Activated CD4-positive, alpha-beta memory T cell treated with anti-CD3 and anti-CD28 coated beads, Interleukin-2, amount 10 ng/mL, durations not matched to agents 7 days and 5 days (primary cell): ENCODE measurements around the gene APBA1. TPM values are rescaled to one million over a fixed set of nuclear protein-coding genes. Genes with fewer than 3 reads are reported as not detected.

Source experiments
- CTCF ChIA-PET: fragments of 350-600 bp; sonication (Branson Sonifier 250); formaldehyde crosslinking; loops from one replicate; lab custom pipeline; 2021; ENCODE audit warnings: antibody characterized with exemption, inconsistent platforms; lab: Charles Lee
- POLR2A ChIA-PET: fragments of 350-600 bp; sonication (Branson Sonifier 250); formaldehyde crosslinking; loops from one replicate; lab custom pipeline; 2021; ENCODE audit warnings: antibody characterized with exemption; lab: Charles Lee
- DNase-seq: peaks from one replicate; pipeline ENCODE4 v3.0.0-alpha.2; 2020
- H3K27ac Mint-ChIP-seq: one replicate; pipeline ENCODE4 v1.8.0; 2021; ENCODE audit warnings: mild to moderate bottlenecking, mixed read lengths
- H3K27me3 Mint-ChIP-seq: one replicate; pipeline ENCODE4 v1.8.0; 2021; ENCODE audit warnings: mixed read lengths
- H3K36me3 Mint-ChIP-seq: one replicate; pipeline ENCODE4 v1.8.0; 2021; ENCODE audit warnings: low read depth, mixed read lengths
- H3K4me1 Mint-ChIP-seq: one replicate; pipeline ENCODE4 v1.8.0; 2021; ENCODE audit warnings: mixed read lengths
- H3K4me3 Mint-ChIP-seq: one replicate; pipeline ENCODE4 v1.8.0; 2021; ENCODE audit warnings: mild to moderate bottlenecking, mixed read lengths
- H3K9me3 Mint-ChIP-seq: one replicate; pipeline ENCODE4 v1.8.0; 2021; ENCODE audit warnings: mixed read lengths
- total RNA-seq, 2 experiments: library from RNA; stranded (reverse); gene quantifications; one replicate each; pipeline ENCODE4 v1.2.3, GENCODE V29; 2021

The APBA1 gene
- total RNA-seq, 2 experiments from 2014 or later, result 6.2 to 7.8 TPM

DNA sequence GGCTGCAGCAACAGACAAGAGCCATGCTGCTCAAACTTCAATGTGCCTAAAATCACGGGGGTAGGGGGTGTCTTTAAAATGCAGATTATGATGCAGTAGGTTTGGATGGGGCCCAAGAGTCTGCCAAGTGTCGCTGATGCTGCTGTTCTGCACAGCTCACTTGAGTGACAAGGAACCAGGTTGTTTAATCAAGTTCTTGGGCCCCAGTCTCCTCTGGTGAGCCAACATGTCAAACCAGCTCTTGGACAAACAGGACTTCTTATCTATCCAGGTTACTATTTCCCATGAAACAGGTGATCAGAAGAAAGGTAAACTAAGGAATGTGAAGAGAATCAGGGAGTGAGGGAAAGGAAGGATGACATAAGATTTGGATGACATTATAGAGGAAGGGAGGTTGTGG is 78.0 kb downstream of the APBA1 start:
- Mint-ChIP-seq H3K27ac (no peak overlapping the region), H3K4me3 (no peak overlapping the region), H3K27me3 (peaks cover 12% of the 10 kb centered on the region), H3K9me3 (peaks cover 5% of the 10 kb centered on the region), H3K36me3 (no peaks in the 10 kb centered on the region), H3K4me1 (peaks cover 8% of the 10 kb centered on the region)
- DNase-seq, result no peak
- CTCF ChIA-PET, result no interaction called here
- POLR2A ChIA-PET, result no interaction called here

DNA sequence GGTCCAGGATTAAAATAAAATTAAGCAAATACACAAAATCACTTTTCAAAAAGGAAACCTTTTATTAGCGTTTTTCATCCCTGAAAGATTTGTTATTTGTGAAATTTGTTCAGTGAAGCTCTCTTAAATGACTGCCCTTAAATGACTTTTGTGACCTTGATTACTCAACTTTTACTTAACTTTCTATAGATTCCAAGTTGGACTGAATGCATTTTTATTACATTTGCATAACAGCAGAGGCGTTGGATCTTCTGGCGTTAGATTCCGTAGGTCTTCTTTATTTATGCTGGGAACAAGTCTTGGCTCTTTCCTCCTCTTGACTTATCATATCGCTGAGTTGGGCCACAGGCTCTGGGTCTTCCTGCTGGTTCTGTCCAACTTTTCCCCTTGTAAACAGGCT is 78.4 kb downstream of the APBA1 start:
- H3K4me1 Mint-ChIP-seq, result peaks cover 8% of the 10 kb centered on the region
- H3K36me3 Mint-ChIP-seq, result no peaks in the 10 kb centered on the region
- DNase-seq, result no peak
- H3K27ac Mint-ChIP-seq, result no peak overlapping the region
- ChIA-PET CTCF (no interaction called here), POLR2A (no interaction called here)
- H3K4me3 Mint-ChIP-seq, result no peak overlapping the region
- peaks cover 5% of the 10 kb centered on the region for H3K9me3 Mint-ChIP-seq
- H3K27me3 Mint-ChIP-seq, result peaks cover 12% of the 10 kb centered on the region

DNA sequence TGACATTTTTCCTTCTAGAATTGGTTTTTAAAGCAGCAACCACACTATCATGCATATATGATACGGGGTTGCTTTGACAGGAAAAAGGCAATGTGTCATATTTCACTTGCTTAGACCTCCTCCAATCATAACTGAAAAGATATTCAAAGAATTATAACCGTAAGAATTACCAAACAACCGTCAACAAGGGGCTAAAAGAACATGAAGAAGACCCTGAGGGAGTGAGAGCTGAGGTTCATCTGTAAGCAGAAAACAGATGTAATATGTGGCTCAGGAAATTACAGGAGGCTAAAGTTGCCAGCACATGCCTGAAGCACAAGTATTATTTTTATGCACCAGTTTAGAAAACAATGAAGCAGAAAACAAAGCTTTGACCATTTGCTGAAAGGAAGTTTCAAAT is 78.9 kb downstream of the APBA1 start:
- Mint-ChIP-seq H3K4me1 (peaks cover 8% of the 10 kb centered on the region), H3K4me3 (no peak overlapping the region), H3K9me3 (peaks cover 5% of the 10 kb centered on the region), H3K27me3 (peaks cover 12% of the 10 kb centered on the region), H3K27ac (no peak overlapping the region), H3K36me3 (no peaks in the 10 kb centered on the region)
- no peak for DNase-seq
- ChIA-PET CTCF (no interaction called here), POLR2A (no interaction called here)

DNA sequence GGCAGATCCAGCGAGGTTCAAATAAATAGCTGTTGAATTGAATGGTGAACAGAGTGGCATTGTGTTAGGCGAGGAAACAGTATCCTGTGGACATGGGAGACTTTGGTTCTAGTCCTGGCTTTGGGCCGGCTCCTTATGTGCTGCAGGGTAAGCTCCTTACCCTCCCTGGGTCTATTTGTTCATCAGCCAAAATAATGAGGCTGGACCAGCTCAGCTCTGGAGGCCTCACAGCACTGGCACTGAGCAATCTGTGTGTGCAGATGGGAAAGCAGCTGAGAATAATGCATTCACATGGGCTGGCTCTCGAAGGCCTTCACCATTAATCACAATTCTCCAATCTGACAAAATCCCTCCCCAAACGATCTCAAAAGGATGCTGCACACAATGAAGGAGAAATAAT is 81.9 kb downstream of the APBA1 start:
- Mint-ChIP-seq H3K4me1 (no peaks in the 10 kb centered on the region), H3K4me3 (no peak overlapping the region), H3K9me3 (no peaks in the 10 kb centered on the region), H3K27ac (no peak overlapping the region), H3K27me3 (peaks cover 20% of the 10 kb centered on the region), H3K36me3 (no peaks in the 10 kb centered on the region)
- POLR2A ChIA-PET, result no interaction called here
- CTCF ChIA-PET, result no interaction called here
- no peak for DNase-seq

DNA sequence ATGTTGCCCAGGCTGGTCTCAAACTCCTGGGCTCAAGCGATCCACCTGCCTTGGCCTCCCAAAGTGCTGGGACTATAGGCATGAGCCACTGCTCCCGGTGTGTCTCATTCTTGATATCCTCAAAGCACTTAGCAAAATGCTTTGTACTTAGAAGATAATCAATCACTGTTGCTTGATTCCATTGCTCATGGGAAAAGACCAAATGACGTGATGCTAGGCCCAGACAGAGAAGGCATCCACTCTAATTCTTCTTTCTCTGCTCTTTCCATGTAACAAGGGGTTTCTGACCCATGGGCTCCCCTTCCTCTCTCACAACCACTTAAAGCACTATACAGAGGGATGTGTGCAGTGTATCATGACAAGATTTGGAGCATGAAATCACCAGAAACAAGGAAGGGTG is 83.0 kb downstream of the APBA1 start:
- POLR2A ChIA-PET, result no interaction called here
- no peak for DNase-seq
- H3K9me3 Mint-ChIP-seq, result no peaks in the 10 kb centered on the region
- no peak overlapping the region for H3K27ac Mint-ChIP-seq
- H3K27me3 Mint-ChIP-seq, result peaks cover 18% of the 10 kb centered on the region
- no peaks in the 10 kb centered on the region for H3K36me3 Mint-ChIP-seq
- CTCF ChIA-PET, result no interaction called here
- no peak overlapping the region for H3K4me3 Mint-ChIP-seq
- H3K4me1 Mint-ChIP-seq, result no peaks in the 10 kb centered on the region

DNA sequence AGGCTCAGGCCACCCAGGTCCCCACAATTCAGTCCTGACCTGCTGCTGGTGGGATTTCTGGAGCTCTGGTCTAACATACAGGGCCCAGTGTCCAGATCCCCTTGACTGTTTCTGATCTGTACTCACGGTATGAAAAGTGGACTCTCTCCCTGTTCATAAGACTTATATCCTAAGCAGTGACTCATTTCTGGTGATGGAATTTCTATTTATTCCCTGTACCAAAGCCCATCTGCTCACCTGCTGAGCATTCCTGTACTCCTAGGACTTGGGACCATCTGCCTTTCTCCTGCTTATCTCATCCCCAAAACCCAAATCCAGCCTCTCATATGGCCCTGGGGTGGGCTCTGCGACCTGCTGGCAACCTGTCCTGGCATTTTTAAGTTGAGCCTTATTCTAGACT is 86.6 kb downstream of the APBA1 start:
- ChIA-PET POLR2A (no interaction called here), CTCF (interaction anchor here (0.5 kb wide), 1 partner anchor 801 kb away, joined by 3 read pairs; no protein-coding TSS in a partner anchor)
- Mint-ChIP-seq H3K27me3 (peaks cover 8% of the 10 kb centered on the region), H3K36me3 (no peaks in the 10 kb centered on the region), H3K27ac (no peak overlapping the region), H3K9me3 (no peaks in the 10 kb centered on the region), H3K4me1 (no peaks in the 10 kb centered on the region), H3K4me3 (no peak overlapping the region)
- no peak for DNase-seq

DNA sequence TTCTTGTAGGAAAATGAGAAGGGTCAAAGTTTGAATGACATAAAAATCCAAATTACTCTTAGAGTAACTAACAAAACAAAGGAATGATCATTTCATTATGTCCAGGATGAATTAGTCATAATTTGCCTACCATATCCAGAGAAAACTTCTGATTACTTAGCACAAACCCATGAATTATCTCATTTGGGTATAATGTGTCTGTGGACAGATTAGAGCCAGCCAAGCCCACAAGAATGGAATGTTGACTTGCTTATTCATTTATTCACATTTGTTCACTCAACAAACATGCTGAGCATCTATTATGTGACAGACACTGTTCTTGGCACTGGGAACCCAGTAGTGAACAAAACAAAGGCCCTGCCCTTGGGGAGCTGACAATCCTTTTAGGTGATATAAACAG is 87.4 kb downstream of the APBA1 start:
- no peak for DNase-seq
- H3K36me3 Mint-ChIP-seq, result no peaks in the 10 kb centered on the region
- no peak overlapping the region for H3K4me3 Mint-ChIP-seq
- peaks cover 14% of the 10 kb centered on the region for H3K27me3 Mint-ChIP-seq
- ChIA-PET POLR2A (no interaction called here), CTCF (no interaction called here)
- no peaks in the 10 kb centered on the region for H3K4me1 Mint-ChIP-seq
- H3K9me3 Mint-ChIP-seq, result no peaks in the 10 kb centered on the region
- no peak overlapping the region for H3K27ac Mint-ChIP-seq

DNA sequence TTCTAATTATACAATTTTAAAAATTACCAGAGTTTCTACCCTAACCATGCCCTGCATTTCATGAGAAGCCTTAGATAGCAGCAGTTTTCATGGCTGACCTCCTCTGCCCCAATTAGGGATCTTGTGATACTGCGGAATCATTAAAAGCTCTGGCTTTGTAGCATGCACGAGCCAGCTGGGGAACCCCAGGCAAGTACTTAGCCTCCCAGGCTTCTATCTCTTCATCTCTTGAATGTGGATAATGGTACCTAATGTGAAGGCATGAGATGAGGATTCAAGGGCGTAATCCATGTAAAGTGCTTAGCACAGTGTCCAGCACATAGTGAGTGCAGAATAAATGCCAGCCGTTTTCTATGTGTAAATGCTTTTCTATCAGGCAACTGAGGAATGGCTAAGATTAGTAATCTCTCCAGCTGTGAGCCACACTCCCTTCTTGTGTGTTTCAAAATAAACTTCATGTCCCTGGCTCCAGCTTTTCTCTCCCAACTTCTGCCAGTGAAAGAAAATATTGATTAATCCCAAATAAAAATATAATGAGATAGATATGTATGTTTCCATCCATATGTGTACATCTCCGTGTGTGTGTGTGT is 88.4 kb downstream of the APBA1 start:
- no peaks in the 10 kb centered on the region for H3K9me3 Mint-ChIP-seq
- ChIA-PET POLR2A (no interaction called here), CTCF (no interaction called here)
- peaks cover 16% of the 10 kb centered on the region for H3K27me3 Mint-ChIP-seq
- no peaks in the 10 kb centered on the region for H3K4me1 Mint-ChIP-seq
- no peaks in the 10 kb centered on the region for H3K36me3 Mint-ChIP-seq
- no peak overlapping the region for H3K4me3 Mint-ChIP-seq
- no peak for DNase-seq
- H3K27ac Mint-ChIP-seq, result no peak overlapping the region

DNA sequence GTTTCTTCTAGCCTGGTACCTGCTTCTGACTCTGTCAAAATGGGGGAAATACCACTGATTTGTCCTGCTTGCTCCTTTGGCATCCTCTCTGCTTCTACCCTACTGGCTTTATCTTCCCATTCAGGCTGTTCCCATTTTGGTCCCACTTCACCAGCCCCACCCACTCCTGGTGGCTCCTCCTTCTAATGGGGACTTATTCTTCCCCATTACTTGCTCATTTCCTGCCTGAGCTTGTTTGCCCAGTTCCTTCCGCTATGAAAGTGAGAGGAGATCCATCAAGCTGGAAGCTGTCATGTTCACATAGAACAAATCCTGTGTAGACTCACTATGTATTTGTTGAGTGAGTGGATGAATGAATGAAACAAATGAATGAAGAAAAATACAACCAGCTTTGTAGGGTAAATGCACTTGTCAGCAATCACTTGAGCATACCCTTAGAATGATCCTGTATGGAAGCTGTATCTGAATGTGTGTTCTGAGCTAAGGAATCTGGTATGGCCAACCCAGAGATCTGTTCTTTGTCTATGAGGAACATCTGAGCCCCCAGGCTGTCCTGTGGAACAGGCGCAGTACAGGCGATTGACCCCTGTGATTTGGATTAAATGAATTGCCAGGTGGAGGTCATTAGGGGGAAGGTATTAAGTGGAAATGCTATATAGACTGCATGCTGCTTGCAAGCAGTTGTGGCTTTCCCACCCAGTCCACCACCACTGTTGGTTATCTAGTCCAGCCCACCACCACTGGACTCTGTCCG is 89.5 kb downstream of the APBA1 start:
- CTCF ChIA-PET, result no interaction called here
- Mint-ChIP-seq H3K4me1 (no peaks in the 10 kb centered on the region), H3K27ac (no peak overlapping the region), H3K9me3 (no peaks in the 10 kb centered on the region), H3K4me3 (no peak overlapping the region), H3K27me3 (peaks cover 12% of the 10 kb centered on the region), H3K36me3 (no peaks in the 10 kb centered on the region)
- DNase-seq, result no peak
- POLR2A ChIA-PET, result no interaction called here

DNA sequence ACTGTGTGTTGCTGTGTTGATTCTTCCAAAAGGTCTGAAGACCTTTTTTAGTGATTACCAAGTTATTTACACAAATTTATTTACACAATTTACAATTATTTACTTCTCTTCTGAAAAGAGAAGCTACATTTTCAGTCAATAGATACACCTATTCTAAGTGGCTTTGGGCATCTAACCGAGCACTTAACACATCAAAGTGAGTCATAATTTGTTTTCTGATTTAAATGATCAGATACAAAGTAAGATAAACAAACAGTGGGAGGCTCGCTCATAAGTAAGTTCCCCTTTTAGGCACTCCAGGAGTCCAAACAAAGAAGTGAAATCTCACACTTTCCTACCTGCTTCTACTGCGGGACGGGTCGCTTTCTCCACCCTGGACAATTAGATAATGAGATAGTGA is 90.2 kb downstream of the APBA1 start:
- Mint-ChIP-seq H3K4me3 (no peak overlapping the region), H3K9me3 (no peaks in the 10 kb centered on the region), H3K36me3 (no peaks in the 10 kb centered on the region), H3K27me3 (peaks cover 10% of the 10 kb centered on the region), H3K4me1 (no peaks in the 10 kb centered on the region), H3K27ac (no peak overlapping the region)
- CTCF ChIA-PET, result no interaction called here
- DNase-seq, result no peak
- POLR2A ChIA-PET, result no interaction called here

DNA sequence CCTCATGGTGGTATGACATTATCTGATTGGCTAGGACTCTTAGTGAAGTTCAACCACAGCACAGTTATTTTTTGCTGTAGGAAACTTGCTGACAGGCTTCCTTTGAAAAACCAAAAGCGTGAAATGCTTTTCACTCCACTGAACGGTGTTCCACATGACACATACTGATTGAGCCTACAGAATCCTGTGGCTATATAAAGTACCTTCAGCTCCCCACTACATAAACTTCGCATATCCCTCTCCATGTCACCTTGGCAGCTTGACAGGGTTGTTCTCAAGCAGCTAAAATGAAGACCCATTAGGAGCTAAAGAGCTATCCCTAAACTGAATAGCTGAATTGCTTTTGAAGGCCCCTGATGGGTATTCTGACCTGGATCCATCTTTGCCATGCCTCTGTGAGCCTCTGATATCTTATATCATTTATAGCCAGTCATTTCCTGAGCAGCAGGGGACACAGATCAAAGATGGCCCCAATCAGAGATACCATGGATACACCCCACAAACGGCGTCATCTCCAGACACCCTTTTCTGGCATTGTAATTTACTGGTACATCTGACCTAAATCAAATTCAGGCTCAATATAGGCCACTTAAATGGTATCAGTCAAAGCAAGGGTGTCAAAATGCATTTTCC is 91.5 kb downstream of the APBA1 start:
- H3K36me3 Mint-ChIP-seq, result no peaks in the 10 kb centered on the region
- no peak overlapping the region for H3K4me3 Mint-ChIP-seq
- no peak overlapping the region for H3K27ac Mint-ChIP-seq
- H3K27me3 Mint-ChIP-seq, result peaks cover 9% of the 10 kb centered on the region
- no peaks in the 10 kb centered on the region for H3K4me1 Mint-ChIP-seq
- no peak for DNase-seq
- CTCF ChIA-PET, result no interaction called here
- POLR2A ChIA-PET, result no interaction called here
- H3K9me3 Mint-ChIP-seq, result no peaks in the 10 kb centered on the region

DNA sequence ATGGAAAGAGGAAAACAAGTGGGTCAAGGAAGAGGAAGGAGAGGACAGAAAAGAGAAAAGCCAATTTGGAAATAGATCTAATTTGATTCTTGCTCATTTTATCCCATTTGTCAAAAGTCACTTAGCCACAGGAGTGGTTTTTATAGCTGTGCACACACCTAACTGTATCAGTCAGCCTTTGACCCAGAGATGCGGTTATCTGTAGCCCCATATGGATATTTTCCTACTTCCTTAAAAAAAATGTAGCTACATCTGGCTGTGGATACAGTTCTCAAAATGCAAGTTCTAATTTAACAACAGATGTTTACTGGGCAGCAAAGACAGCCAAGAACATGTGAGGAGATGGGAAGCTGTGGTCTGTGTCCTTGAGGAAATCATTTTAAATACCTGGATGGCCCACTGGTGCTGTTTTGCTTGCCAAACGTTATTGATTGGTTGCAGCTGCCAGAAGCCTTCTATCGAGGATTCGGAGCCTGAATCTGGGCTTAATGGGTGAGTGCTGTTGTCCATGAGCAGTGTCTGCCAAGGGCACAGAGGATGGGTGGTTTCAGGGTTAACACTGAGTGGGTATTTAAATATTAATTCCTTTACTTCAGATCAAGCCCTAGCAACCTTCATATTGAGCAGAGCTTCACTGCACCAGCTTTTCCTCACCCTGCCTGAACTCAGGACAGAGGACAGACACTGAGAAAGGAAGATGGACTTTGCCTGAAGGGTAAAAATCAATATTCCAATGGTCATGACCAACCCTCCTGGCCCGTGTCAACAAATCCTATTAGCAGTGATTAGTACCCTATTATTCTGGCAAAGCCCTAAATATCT is 92.2 kb downstream of the APBA1 start:
- Mint-ChIP-seq H3K27ac (no peak overlapping the region), H3K9me3 (no peaks in the 10 kb centered on the region), H3K36me3 (no peaks in the 10 kb centered on the region), H3K27me3 (peaks cover 7% of the 10 kb centered on the region), H3K4me3 (no peak overlapping the region), H3K4me1 (no peaks in the 10 kb centered on the region)
- CTCF ChIA-PET, result no interaction called here
- POLR2A ChIA-PET, result no interaction called here
- no peak for DNase-seq

DNA sequence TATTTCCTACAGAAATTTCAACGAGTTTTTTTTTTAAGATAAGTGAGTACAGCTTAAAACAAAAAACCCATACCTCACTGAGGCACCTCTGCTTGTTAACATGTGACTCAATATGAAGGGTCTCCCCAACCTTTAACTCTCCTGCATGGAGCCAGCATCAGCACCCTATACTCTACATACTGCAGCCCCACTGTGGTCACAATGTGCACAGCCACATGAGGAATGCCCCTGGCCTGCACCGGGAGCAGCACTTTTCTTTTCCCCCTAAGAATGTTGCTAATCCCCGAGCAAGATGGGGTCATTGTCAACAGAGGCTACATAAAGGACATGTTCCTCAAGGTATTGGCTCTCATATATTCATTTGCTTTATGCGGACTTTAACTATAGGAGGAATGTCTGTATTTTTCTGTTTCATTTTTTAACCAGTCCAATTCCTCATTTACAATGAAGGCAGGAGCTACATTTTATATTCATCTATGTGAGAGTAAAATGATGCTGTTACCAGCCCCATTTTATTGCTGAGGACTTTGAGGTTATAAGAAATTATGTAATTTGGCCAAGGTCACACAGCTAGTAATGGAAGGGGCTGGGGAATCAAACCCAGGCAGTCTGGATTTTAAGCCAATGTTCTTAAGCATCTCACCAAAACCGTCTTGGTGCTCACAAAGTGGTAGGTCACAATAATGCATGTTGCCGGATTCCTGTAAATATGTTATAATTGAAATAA is 93.0 kb downstream of the APBA1 start:
- CTCF ChIA-PET, result no interaction called here
- DNase-seq, result no peak
- H3K9me3 Mint-ChIP-seq, result no peaks in the 10 kb centered on the region

More for the DNA sequence above, 93.0 kb downstream of the APBA1 start:
- H3K4me1 Mint-ChIP-seq, result no peaks in the 10 kb centered on the region
- H3K27me3 Mint-ChIP-seq, result peaks cover 7% of the 10 kb centered on the region
- POLR2A ChIA-PET, result no interaction called here
- H3K4me3 Mint-ChIP-seq, result no peak overlapping the region
- H3K27ac Mint-ChIP-seq, result no peak overlapping the region
- no peaks in the 10 kb centered on the region for H3K36me3 Mint-ChIP-seq
